ENCODE results near the gene LHPP.

The LHPP gene

DNA sequence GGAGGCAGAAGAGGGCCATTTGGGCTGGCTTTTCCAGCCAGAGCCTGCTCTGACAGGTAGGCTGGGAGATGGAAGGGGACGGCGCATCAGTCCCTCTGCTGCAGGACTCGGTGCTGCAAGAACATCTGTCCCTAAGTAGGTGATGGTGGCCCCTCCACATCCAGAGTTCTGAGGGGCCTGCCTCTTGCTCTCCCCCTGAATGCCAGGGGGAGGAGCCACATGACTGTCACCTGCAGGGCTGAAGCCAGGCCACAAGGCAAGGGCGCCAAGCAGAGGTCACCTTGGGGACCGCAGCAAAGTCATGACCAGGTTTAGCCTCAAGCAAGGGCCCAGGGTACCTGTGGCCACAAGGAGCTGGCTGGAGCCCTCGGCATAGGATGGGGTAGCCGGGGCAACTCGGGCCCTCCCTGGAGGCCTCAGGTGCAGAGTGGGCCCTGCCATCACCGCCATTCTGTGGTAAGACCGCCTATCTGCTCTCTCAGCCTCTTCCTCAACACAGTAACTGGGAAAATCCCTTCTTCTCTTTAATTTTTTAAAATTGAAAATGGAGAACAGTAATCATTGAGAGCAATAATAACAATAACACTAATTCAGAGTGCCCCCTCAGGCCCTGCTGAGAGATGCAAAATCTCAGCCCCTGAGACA lies 183.3 kb downstream of the LHPP start:
- DNase-seq (ENCODE audit: low spot score): no peak

DNA sequence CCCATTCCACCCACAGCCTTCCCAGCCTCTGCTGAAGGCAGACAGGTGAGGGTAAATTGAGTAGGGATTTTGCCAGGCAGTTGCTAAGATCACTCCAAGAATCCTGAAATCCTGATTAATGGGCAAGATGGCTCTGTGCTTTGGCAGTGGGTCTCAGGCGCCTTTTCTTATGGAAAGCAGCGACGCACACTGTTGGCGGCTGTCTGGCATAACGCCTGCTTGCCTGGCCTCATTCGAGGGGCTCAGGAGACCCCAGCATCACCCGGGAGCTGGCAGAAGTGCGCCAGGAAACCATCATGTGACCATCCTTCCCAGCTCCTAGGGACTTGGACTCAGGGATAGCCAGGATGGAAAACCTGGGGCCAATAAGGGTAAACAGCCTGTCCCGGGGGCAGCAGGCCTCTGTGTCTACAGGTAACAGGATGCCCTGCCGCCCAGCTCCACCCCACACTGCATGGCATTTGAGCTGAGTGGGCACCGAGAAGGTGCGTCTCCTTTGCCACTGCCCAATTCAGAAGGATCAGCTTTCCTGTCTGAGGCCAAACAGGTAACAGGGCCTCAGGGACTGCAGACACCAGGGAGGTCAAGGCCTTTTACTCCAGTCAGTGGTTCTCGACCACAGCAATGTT lies 184.0 kb downstream of the LHPP start:
- DNase-seq (ENCODE audit: low spot score): no peak

DNA sequence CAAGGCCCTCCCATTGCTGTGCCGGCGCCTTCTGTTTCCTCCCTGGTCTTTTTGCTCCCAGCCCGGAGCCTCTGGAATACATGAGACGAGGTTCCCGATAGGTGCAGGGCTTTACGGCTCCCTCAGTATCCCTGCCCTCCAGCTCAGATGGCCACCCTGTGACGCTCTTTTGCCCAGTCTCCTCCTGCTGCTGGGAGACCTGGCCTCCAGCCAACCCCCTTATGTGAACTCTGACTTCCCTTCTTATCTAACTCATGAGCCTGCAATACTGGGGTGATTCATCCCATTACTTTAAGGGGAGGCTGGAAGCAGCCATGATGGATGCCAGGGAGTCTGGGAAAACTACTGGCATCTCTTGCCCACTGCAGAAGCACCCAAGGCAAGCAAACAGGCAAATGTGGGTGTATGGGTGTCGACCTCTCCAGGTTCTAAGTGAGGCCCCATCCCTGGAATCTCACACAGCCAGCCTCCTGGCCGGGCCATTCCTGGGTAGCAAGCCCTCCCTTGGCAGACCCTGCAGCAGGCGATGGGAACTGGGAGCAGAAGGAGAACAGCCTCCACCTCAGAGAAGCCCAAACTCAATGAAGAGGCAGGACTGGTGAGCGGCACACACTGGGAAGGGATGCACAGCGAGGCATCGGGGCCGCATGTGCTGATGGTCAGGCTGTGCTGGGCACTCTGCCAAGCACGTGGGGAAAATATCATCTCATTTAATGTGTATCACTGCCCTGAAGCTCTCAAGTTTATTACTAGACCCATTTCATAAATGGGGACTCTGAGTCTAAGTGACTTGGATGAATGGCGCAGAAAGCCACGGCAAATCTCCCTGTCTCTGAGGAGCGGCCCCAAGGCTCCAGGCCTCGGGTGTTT lies 185.1 kb downstream of the LHPP start:
- DNase-seq (ENCODE audit: low spot score): peak; percentile 75

DNA sequence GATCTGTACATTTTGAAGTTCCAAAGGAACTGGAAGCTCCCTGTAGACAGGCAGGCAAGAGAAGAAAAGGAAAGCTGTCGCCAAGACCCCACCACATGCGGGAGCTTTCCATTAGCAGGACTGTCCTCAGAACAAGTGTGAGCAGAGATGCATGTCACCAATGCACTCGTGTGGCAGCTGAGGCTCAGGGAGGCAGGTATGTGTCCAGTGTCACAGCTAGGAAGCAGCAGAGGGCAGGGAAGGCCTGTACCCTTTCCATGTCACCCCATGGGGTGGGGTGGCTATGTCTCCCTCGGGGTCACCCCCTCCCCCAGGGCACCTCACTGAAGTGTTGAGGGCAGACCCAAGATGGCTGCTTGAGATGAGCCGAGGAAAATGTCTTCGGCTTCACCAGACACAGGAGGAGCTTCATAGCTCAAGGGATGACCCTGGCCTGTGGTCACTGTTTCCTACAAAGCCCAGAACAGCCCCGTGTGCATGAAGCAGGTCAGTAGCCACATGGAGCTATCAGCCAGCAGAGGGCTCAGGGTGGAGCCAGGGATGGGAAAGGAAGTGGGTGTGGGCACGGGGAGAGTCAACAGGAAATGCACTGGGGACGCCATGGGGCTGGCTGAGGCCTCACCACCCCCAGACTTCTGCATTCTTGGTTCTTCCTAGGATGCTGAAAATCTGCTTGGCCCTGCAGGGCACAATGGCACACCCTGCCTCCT lies 186.0 kb downstream of the LHPP start:
- DNase-seq (ENCODE audit: low spot score): no peak

- no peak for DNase-seq (ENCODE audit: low spot score)
These were observed 186.5 kb downstream of the LHPP start for GRCh38 chr10:124648131-124648475.

GRCh38 chr10:124648738-124649137 lies 187.1 kb downstream of the LHPP start:
- peak; percentile 92 for DNase-seq (ENCODE audit: low spot score)

DNA sequence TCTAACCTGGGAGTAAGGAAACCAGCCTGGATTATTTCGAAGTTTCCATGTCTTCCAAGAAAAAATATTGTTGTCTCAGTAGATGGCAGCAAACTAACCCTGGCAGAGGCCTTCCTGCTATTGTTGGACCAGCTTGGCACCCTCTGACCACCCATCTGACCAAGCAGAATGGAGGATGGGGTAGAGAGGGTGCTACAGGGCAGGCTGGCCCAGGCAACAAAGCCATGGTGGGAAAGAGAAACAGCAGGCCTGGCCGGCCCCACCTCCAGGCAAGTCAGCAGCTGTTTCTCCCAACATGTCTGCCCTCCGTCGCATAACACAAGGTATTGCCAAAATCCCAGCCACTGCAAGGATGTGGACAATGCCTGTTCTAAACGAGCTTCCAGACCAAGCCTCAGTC lies 187.6 kb downstream of the LHPP start:
- DNase-seq (ENCODE audit: low spot score): peak; percentile 86

DNA sequence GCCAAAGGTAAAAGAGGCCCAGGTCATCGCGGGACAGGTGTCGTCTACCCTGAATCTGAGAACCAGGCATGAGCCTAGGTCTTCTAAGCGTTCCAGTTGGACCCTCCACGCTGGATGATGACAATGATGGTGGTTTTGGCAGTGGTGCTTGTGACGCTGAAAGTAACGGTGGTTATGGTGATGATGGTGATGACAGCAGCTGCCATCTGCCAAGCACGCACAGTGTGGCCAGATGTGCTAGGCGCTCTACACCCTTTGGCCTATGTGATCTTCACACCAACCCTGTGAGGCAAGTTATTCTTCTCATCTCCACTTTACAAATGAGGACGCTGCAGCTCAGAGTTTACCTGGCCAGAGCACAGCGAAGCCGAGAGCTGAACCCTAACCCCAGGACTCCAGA lies 188.6 kb downstream of the LHPP start:
- DNase-seq (ENCODE audit: low spot score): no peak

DNA sequence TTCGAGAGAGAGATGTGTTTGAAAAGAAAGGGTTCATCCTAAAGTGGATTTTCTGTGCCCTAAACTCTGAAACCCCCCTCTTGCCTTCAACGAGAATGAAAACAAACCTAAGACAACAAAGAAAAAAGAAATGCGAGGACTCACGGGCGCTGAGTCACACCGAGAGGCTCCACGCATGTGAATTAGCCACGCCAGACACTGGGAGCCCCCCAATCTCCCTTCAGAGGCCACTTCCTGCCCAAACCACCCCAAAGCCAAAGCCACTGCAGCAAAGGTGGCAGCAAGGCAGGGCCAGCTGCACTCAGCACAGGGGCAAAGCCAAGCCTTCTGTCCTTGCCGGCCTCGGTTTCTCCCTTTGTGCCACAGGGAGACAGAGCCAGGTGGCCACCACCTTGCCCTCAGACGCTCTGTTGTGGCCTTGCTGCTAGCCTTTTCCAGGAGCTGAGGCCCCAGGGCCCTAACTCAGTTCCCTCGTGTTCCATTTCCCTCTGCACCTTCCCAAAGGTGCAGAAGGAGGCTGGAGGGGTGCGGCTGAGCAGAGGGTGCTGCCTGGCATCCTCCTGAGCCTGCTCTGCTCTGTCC lies 189.3 kb downstream of the LHPP start:
- no peak for DNase-seq (ENCODE audit: low spot score)

GRCh38 chr10:124651402-124651891 lies 189.8 kb downstream of the LHPP start:
- no peak for DNase-seq (ENCODE audit: low spot score)

DNA sequence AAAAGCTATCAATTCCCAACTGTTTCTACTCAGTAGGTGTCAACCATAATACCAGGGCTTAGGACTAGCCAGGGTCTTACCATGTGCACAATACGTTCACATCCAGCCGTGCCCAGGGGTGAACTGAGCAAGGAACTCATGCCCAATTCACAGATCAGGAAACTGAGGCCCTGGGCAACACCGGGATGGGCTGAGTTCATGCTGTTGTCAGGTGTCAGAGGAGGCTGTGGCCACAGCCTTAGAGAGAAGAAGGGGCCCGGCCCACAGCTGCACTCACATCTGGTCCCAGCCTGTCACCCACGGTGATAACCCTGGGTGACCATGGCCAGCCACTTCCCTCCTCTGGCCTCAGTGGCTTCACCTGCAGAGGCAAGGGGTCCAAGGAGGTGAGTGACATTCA lies 190.6 kb downstream of the LHPP start:
- DNase-seq (ENCODE audit: low spot score): no peak

DNA sequence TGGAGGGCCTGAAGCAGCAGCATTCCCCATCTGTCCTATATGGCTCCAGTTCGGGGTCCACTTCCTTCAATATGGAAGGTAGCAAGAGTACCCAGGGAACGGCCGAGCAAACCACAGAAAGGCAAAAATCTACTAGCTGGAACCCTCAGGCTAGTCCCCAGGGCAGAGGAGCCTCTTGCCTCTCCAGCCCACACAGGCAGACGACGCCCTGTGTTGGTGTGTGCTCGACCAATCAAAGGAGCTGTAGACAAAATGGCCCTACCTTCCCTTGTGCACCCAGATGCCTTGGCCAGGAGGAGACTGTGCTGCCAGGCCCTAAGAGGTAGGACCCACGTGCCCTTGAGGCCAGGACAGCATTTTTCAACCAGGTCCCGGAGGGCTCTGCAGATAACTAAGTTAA lies 191.1 kb downstream of the LHPP start:
- no peak for DNase-seq (ENCODE audit: low spot score)

- DNase-seq (ENCODE audit: low spot score): no peak
These were observed 191.7 kb downstream of the LHPP start for GRCh38 chr10:124653311-124653710.

DNA sequence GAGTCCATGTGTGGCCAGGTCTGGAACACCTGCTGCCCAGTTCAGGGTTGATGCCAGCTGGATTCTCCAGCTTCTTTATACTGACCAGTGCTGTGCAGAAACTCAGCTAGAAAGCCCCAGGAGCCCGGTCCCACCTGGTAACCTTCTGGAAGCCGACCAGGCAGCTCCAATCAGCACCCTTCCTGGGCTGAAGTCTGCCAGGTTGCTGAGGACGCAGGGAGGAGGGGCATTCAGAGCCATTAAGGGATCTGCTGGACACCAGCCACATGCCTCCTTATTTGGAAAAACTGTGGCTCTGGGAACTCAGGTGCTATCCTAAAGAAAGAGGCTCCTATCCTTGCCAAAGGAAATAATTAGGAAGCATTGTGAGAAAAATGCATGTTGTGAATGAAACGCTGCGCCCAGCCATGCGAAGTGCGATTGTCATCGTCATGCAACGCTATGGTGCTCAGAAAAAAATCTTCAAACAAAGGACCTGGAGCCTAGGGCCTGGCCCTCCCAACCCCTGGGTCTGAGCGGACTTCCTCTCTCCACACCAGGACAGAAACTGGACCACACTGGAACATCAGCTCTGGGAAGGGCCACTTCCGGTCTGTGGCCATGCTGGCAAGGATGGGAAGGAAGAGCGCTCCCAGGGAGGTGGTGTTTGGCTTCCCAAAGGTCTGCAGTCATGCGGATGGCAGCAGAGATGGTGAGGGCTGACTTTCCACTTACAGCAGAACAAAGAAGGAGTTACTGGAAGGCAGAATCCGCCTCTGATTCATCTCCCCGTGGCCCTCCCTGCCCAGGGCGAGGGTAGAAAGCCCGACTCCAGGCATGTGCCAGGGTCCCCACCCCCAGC lies 192.4 kb downstream of the LHPP start:
- DNase-seq (ENCODE audit: low spot score): no peak

- DNase-seq (ENCODE audit: low spot score): no peak
These were observed 193.1 kb downstream of the LHPP start for GRCh38 chr10:124654686-124655085.

DNA sequence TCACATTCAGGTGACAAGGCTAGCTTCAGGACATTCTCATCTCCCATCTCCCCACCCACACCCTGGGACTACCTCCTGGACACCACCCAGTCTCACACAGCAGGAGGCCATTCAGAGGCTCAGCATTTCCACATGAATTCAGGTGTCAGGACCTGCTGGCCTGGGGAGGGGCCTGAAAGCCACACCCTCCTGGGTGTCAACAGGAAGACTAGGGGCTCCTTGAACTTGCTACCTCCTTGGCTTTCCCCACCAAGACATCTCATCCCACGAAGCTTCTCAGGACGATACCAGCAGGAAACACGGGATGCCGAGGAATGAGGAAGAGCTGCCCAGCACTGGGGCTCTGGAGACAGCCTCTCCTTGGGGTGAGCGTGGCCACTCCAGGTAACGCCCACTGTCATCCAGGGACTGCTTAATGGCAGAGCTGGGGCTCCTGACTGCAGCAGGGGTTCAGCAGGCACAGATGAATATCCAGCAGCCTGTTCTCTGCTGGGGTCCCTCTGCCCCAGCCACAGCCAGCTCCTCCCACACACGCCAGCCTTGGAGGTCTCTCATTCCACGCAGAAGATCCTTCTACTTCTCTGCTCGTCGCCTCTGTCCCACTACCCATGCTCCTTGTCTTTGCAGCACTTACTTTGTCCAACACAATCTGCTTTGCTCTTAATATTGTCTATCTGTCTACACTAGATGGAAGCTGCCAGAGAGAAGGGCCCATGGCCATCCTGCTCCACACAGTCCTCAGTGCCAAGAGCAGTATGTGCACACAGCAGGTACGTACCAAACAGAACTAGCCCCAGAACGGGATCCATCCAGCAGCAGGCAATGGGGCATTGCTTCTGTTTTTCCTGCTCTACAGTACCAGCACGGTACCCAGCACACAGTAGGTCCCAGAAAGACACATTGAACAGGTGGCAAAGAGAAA lies 193.8 kb downstream of the LHPP start:
- no peak for DNase-seq (ENCODE audit: low spot score)

DNA sequence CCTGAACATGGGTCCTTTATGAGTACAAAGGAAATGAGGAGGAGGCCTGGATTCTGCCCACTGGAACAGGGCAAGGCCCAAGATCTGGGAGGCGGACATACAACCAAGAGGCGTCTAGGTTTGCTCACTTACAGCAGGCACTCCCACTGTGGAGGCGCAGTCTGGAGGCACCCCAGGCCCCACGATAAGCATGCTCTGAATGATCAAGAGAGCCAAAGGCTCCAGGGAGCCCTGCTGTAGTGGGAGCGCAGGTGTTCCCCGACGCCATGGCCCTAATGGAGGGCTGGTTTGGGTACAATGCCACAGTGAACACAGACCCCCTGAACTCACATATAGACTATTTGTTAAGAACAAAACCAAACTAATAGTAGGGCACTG lies 194.5 kb downstream of the LHPP start:
- DNase-seq (ENCODE audit: low spot score): no peak

GRCh38 chr10:124656541-124656940 lies 194.9 kb downstream of the LHPP start:
- no peak for DNase-seq (ENCODE audit: low spot score)

- DNase-seq (ENCODE audit: low spot score): no peak
These were observed 196.2 kb downstream of the LHPP start for GRCh38 chr10:124657806-124658205.

- DNase-seq (ENCODE audit: low spot score): no peak
These were observed 197.1 kb downstream of the LHPP start for GRCh38 chr10:124658591-124659242.
